ENCODE results near the gene ARHGEF37. TPM values are rescaled to one million over a fixed set of nuclear protein-coding genes. Genes with fewer than 3 reads are reported as not detected.

Gene ARHGEF37
- total RNA-seq, 1 donor from 2014 or later = 4.5 TPM

- no peak for TF ChIP-seq CTCF (IDR thresholded peaks at IDR 0.05; ENCODE audit: unreplicated experiment)
- H3K4me1 Mint-ChIP-seq (ENCODE audit: unreplicated experiment) = no peaks in the 10 kb centered on the region
- no peaks in the 10 kb centered on the region for H3K36me3 Mint-ChIP-seq (ENCODE audit: low read depth, unreplicated experiment)
- peaks cover 3% of the 10 kb centered on the region for H3K27me3 Mint-ChIP-seq (ENCODE audit: unreplicated experiment)
- H3K4me3 Mint-ChIP-seq (ENCODE audit: unreplicated experiment) = no peak overlapping the region
- DNase-seq (ENCODE audit: low spot score) = no peak
- H3K9me3 Mint-ChIP-seq (ENCODE audit: unreplicated experiment) = no peaks in the 10 kb centered on the region
- H3K27ac Mint-ChIP-seq (ENCODE audit: unreplicated experiment) = no peak overlapping the region
Observed at GRCh38 chr5:149622466-149622865, 41.2 kb downstream of the ARHGEF37 start.

GRCh38 chr5:149623473-149623872, 42.2 kb downstream of the ARHGEF37 start:
- peaks cover 7% of the 10 kb centered on the region for H3K4me1 Mint-ChIP-seq (ENCODE audit: unreplicated experiment)
- H3K27me3 Mint-ChIP-seq (ENCODE audit: unreplicated experiment) = peaks cover 4% of the 10 kb centered on the region
- H3K36me3 Mint-ChIP-seq (ENCODE audit: low read depth, unreplicated experiment) = no peaks in the 10 kb centered on the region
- DNase-seq (ENCODE audit: low spot score) = no peak
- no peaks in the 10 kb centered on the region for H3K9me3 Mint-ChIP-seq (ENCODE audit: unreplicated experiment)
- TF ChIP-seq CTCF (IDR thresholded peaks at IDR 0.05; ENCODE audit: unreplicated experiment) = no peak
- no peak overlapping the region for H3K27ac Mint-ChIP-seq (ENCODE audit: unreplicated experiment)
- H3K4me3 Mint-ChIP-seq (ENCODE audit: unreplicated experiment) = no peak overlapping the region

GRCh38 chr5:149627070-149627469, 45.8 kb downstream of the ARHGEF37 start:
- Mint-ChIP-seq H3K4me3 (ENCODE audit: unreplicated experiment) (no peak overlapping the region), H3K9me3 (ENCODE audit: unreplicated experiment) (no peaks in the 10 kb centered on the region), H3K4me1 (ENCODE audit: unreplicated experiment) (peaks cover 14% of the 10 kb centered on the region), H3K27me3 (ENCODE audit: unreplicated experiment) (peaks cover 4% of the 10 kb centered on the region), H3K36me3 (ENCODE audit: low read depth, unreplicated experiment) (peaks cover 3% of the 10 kb centered on the region), H3K27ac (ENCODE audit: unreplicated experiment) (no peak overlapping the region)
- no peak for DNase-seq (ENCODE audit: low spot score)
- TF ChIP-seq CTCF (IDR thresholded peaks at IDR 0.05; ENCODE audit: unreplicated experiment) = no peak

GRCh38 chr5:149628221-149628620, 46.9 kb downstream of the ARHGEF37 start:
- Mint-ChIP-seq H3K4me3 (ENCODE audit: unreplicated experiment) (no peak overlapping the region), H3K36me3 (ENCODE audit: low read depth, unreplicated experiment) (peaks cover 3% of the 10 kb centered on the region), H3K27ac (ENCODE audit: unreplicated experiment) (no peak overlapping the region), H3K4me1 (ENCODE audit: unreplicated experiment) (peaks cover 26% of the 10 kb centered on the region), H3K27me3 (ENCODE audit: unreplicated experiment) (peaks cover 4% of the 10 kb centered on the region), H3K9me3 (ENCODE audit: unreplicated experiment) (no peaks in the 10 kb centered on the region)
- TF ChIP-seq CTCF (IDR thresholded peaks at IDR 0.05; ENCODE audit: unreplicated experiment) = no peak
- no peak for DNase-seq (ENCODE audit: low spot score)

- TF ChIP-seq CTCF (IDR thresholded peaks at IDR 0.05; ENCODE audit: unreplicated experiment) = no peak
- Mint-ChIP-seq H3K4me3 (ENCODE audit: unreplicated experiment) (no peak overlapping the region), H3K36me3 (ENCODE audit: low read depth, unreplicated experiment) (peaks cover 3% of the 10 kb centered on the region), H3K9me3 (ENCODE audit: unreplicated experiment) (no peaks in the 10 kb centered on the region), H3K27ac (ENCODE audit: unreplicated experiment) (no peak overlapping the region), H3K4me1 (ENCODE audit: unreplicated experiment) (peaks cover 32% of the 10 kb centered on the region), H3K27me3 (ENCODE audit: unreplicated experiment) (peaks cover 4% of the 10 kb centered on the region)
- no peak for DNase-seq (ENCODE audit: low spot score)
Observed at GRCh38 chr5:149628846-149629388, 47.6 kb downstream of the ARHGEF37 start.

Measured in endothelial cell (in vitro differentiated cells).